ENCODE data around the gene ATG7. TPM values are rescaled to one million over a fixed set of nuclear protein-coding genes. Genes with fewer than 3 reads are reported as not detected.

The ATG7 gene, protein sequence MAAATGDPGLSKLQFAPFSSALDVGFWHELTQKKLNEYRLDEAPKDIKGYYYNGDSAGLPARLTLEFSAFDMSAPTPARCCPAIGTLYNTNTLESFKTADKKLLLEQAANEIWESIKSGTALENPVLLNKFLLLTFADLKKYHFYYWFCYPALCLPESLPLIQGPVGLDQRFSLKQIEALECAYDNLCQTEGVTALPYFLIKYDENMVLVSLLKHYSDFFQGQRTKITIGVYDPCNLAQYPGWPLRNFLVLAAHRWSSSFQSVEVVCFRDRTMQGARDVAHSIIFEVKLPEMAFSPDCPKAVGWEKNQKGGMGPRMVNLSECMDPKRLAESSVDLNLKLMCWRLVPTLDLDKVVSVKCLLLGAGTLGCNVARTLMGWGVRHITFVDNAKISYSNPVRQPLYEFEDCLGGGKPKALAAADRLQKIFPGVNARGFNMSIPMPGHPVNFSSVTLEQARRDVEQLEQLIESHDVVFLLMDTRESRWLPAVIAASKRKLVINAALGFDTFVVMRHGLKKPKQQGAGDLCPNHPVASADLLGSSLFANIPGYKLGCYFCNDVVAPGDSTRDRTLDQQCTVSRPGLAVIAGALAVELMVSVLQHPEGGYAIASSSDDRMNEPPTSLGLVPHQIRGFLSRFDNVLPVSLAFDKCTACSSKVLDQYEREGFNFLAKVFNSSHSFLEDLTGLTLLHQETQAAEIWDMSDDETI
- 30.0 and 30.7 TPM in 2 replicates for total RNA-seq (2014; rRNA removed; shearing (Covaris generic))
- polyA plus RNA-seq (2015; cell fraction: cytosol; rRNA removed), result 40.8 and 44.6 TPM in 2 replicates
- 40.2 and 55.7 TPM in 2 replicates for polyA plus RNA-seq (2015; cell fraction: nucleus; rRNA removed)

DNA sequence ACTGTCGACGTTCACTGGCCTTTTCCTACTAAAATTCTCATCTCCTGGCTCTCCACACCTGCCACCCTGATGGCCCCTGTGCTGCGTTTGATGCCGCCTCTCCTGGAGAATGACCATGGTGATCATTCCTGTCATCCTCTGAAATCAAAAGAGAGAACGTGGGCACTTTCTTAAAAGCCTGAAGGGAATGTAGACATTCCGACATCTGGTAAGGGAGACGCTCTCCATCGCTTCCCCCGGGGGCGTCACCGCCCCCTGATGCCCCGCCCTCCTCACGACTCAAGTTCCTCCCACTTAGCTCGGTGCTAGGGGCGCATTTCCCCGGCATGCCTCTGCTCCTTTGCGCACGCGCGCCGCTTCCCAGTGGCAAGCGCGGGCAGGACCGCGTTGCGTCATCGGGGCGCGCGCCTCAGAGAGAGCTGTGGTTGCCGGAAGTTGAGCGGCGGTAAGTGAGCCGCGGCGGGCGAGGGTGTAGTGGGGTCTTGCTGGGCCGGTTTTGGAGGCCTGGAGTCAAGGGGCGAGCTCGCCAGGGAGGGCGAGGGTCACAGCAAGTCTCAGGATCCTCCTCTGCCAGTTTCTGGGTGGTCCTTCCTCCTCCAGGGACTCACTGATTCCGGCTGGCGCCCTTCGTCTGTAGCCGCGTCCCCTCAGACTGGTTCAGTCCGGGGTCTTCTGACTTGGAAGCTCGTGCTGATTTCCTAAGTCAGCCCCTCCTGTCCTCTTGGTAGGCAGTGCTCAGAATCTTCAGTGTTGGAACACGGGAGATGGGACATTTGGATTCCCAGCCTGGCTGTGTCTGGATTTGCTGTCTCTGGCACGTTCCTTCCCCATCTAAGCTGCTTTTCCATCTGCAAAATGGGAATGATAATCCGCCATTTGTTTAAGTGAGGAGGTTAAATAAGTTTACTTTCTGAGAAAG lies at the start of gene ATG7:
TSS of gene ATG7 (plus strand) at position 412 of the 919 bp plus-strand sequence. CDS start 26,299 bp downstream, outside the sequence.
- peak; percentile 96 for DNase-seq (ENCODE audit: low read depth, low spot score)
- in situ Hi-C loops (cut with HindIII; ENCODE audit: low pct_unique_long_range_greater_than_20kb, low sequenced_read_pairs), result no loop called here

DNA sequence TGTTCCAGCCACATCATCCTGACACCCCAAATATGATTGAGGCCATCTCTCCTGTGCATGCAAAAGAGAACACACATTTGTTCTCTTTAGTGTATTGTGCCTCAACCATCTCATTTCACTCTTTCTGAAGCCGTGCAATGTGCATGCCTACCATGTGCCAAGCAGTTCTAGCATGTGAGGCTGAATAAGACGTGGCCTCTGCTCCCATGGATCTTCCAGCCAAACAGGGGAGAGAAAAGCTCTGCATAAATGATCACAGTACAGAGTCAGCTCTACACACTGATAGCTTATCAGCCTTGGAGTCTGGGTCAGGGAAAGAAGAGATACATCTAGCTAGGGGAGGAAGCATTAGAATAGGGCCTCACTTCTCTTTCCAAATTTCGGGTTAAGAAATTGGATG lies 48.2 kb upstream of the ATG7 start:
- DNase-seq (ENCODE audit: low read depth, low spot score), result no peak
- in situ Hi-C loops (cut with HindIII; ENCODE audit: low pct_unique_long_range_greater_than_20kb, low sequenced_read_pairs), result no loop called here

DNA sequence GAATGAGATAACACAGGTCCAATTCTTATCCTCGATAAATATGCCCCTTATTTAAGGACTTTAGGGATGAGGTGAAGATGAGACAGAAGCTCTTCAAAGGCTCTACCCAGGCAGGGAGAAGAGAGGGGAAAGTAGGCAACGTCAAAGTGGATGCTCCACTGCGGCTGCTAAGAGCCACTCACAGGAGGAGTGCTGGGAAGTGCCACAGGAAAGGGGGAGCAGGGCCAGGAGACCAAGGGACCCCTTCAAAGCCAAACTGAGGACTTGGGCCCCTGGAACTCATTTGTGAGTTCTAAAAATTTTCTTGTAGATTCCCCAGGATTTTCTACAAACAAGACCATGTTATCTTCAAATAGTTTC lies 47.3 kb upstream of the ATG7 start:
- in situ Hi-C loops (cut with HindIII; ENCODE audit: low pct_unique_long_range_greater_than_20kb, low sequenced_read_pairs), result no loop called here
- DNase-seq (ENCODE audit: low read depth, low spot score), result no peak

DNA sequence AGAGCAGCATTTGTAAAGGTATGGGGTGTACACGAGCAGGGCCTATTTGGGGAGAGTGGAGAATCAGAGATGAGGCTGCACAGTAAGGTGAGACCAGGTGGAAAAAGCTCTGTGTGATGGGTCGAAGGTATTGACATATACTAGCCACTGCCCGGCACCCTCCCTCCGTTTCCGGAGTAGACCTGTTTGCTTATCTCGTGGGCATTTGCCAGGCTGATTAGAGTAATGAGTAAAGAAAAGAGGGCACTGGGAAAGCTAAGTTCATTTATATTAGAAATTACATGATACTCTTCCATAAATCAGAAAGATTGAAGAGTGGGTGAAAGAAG lies 46.2 kb upstream of the ATG7 start:
- in situ Hi-C loops (cut with HindIII; ENCODE audit: low pct_unique_long_range_greater_than_20kb, low sequenced_read_pairs), result no loop called here
- DNase-seq (ENCODE audit: low read depth, low spot score), result no peak

DNA sequence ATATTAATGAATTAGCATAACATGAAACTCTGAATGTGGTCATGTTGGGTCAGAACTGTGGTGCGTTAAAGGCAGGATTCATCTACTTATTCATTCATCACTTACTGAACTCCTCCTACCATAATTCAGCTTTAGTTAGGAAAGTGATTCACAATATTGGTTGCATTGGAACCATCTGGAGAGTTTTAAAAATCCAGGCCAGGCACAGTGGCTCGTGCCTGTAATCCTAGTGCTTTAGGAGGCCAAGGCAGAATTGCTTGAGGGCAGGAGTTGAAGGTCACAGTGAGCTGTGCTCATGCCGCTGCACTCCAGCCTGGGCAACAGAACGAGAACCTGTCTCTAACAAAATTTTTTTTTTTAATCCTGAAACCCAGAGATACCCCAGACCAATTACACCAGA lies 44.2 kb upstream of the ATG7 start:
- DNase-seq (ENCODE audit: low read depth, low spot score), result no peak
- in situ Hi-C loops (cut with HindIII; ENCODE audit: low pct_unique_long_range_greater_than_20kb, low sequenced_read_pairs), result no loop called here

DNA sequence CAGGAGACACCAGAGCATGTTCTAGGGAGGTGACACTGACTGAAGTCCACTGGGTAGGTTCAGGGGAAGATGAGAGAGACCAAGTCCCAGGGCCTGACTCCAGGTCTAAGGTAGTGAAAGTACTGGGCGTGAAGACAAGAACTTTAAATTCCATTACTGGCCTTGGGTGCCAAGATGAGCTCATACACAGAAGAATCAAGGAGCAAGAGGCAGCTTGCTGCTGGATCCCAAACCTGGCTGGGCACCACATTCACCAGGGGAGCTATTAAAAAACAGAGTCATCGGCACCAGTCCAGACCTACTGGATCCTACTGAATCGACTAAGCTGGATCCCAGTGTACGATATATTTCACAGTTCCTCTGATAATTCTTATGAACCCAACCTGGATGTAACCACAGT lies 42.1 kb upstream of the ATG7 start:
- no peak for DNase-seq (ENCODE audit: low read depth, low spot score)
- in situ Hi-C loops (cut with HindIII; ENCODE audit: low pct_unique_long_range_greater_than_20kb, low sequenced_read_pairs), result no loop called here

DNA sequence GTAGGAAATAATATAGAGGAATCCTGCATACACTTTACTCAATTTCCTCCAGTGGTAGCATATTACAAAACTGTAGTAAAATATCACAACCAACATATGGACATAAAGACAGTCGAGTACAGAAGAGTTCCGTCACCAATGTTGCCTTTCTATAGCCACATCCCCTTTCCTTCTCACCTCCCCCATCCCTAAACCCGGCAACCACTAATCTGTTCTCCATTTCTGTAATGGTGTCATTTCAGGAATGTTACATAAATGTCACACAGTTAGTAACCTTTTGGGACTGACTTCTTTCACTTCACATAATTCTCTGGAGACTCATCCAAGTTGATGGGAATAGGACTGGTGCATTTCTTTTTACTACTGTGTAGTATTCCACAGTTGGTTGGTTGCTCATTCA lies 41.4 kb upstream of the ATG7 start:
- in situ Hi-C loops (cut with HindIII; ENCODE audit: low pct_unique_long_range_greater_than_20kb, low sequenced_read_pairs), result no loop called here
- DNase-seq (ENCODE audit: low read depth, low spot score), result no peak

DNA sequence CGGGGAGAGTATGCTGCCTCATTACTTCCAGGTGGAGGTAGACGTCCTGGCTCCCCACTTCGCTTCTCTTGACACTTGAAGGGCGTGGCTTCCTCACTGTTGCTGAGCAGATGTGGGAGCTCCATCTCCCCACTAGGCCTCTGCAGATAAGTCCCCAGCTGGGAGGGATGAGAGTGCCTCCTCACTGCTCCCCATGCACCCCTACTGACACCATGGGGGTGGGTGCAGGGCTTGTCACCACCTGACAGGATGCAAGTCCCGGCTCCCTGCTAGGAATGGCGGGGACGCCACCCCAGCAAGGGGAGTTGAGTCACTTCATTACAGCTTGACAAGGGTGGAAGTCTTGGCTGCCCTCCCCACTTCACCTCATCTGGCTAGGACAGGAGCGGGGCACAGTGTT lies 36.8 kb upstream of the ATG7 start:
- DNase-seq (ENCODE audit: low read depth, low spot score), result no peak
- in situ Hi-C loops (cut with HindIII; ENCODE audit: low pct_unique_long_range_greater_than_20kb, low sequenced_read_pairs), result no loop called here

DNA sequence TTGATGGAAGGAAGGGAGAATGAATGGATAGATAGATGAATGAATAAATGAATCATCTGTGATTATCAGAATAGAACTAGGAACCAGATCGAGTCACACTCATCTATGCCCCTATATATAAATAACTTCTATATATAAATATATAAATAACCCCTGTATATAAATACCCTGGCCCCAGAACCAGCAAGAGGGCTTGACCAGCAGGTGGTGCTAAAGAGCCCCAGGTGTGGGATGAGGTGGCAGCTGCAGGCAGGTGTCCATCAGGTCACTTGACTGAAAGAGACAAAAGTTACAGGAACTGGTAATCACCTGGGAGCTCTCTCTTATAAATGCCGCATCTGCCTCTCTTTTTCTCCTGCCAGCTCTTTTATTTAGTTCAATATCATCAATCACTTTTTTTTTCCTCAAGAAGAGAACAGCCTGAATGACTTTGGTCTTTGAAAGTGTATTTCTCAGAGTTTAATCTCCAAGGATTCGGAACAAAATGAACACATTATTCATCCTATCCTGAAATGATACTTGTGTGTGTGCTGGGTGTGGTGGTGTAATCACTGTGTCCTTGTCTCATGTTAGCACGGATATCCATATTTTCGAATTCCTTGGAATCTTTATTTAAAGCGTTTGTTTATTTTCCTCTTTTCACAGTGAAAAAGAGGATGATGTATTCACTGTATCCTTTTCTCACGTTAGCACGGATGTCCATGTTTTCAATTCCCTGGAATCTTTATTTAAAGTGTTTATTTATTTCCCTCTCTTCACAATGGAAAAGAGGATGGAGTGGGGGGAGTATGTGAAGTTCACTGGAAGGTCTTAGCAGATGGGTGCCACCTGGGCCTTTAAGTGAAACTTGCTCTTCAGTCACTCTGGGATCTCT lies 35.4 kb upstream of the ATG7 start:
- DNase-seq (ENCODE audit: low read depth, low spot score), result peak; percentile 58
- in situ Hi-C loops (cut with HindIII; ENCODE audit: low pct_unique_long_range_greater_than_20kb, low sequenced_read_pairs), result no loop called here

DNA sequence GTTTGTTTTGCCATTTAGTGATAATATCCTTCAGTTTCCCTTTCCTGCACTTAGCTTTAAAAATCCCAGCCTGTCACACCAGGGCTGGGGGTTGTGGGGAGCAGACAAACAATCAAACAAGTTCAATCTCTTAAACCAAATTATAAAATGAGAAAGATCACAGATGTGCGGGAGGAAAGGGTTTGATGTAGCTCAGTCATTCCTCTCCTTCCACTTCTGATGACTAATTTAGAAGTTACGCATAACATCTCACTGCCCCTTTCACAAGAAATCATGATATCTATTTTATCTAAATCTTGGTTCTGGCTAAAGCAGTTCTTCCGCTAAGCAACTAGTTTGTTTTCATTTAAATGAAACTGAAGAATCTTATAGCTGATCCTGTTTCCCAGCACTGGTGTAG lies 34.1 kb upstream of the ATG7 start:
- DNase-seq (ENCODE audit: low read depth, low spot score), result no peak
- in situ Hi-C loops (cut with HindIII; ENCODE audit: low pct_unique_long_range_greater_than_20kb, low sequenced_read_pairs), result no loop called here

DNA sequence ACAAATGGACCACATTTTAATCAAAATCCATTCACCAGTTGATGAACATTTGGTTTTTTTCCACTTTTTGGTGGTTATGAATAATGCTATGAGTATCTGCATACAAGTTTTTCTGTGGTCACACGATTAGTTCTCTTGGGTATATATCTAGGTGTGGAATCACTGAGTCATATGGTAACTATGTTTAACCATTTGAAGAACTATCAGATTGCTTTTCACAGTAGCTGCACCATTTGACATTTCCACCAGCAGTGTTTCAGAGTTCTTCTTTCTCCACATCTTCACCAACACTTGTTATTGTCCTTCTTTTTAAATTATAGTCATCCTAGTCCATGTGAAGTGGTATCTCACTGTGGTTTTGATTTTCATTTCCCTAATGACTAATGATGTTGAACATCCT lies 33.3 kb upstream of the ATG7 start:
- no peak for DNase-seq (ENCODE audit: low read depth, low spot score)
- in situ Hi-C loops (cut with HindIII; ENCODE audit: low pct_unique_long_range_greater_than_20kb, low sequenced_read_pairs), result no loop called here

DNA sequence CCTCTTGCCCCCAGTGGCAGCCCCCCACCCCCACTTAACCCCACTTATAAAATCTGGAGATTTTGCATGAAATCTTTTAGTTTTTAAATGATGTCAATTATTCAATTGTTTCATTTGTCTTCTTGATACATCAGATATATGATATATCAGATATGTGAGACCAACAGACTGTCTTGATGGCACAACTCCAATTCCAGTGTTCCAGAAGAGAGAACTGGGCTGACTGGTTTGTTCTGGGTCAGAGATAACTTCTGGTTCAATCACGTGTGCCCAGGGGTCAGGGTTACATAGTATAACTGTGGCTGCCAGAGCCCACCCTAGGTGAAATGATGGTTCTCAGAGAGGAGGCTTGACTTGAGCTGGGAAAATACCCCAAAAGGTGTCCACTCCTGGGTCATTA lies 32.4 kb upstream of the ATG7 start:
- DNase-seq (ENCODE audit: low read depth, low spot score), result no peak
- in situ Hi-C loops (cut with HindIII; ENCODE audit: low pct_unique_long_range_greater_than_20kb, low sequenced_read_pairs), result no loop called here

DNA sequence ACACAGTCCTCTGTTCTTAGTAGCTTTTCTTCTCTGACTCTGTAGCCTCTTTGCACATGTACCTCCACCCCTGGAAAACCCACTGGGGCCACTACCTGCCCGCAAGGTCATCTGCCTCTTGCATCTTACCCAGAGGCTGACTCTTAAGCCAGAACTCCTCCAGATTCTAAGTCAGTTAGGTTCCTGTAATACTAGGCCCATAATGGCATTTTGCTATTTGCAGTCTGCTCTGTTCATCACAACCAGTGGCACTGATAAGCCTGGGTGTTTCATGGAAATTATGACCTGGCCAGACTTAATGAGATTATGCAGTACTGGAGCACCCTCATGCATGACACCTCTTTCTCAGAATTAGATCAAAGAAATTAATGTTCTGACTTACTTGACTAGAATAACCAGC lies 31.7 kb upstream of the ATG7 start:
- DNase-seq (ENCODE audit: low read depth, low spot score), result no peak
- in situ Hi-C loops (cut with HindIII; ENCODE audit: low pct_unique_long_range_greater_than_20kb, low sequenced_read_pairs), result no loop called here

DNA sequence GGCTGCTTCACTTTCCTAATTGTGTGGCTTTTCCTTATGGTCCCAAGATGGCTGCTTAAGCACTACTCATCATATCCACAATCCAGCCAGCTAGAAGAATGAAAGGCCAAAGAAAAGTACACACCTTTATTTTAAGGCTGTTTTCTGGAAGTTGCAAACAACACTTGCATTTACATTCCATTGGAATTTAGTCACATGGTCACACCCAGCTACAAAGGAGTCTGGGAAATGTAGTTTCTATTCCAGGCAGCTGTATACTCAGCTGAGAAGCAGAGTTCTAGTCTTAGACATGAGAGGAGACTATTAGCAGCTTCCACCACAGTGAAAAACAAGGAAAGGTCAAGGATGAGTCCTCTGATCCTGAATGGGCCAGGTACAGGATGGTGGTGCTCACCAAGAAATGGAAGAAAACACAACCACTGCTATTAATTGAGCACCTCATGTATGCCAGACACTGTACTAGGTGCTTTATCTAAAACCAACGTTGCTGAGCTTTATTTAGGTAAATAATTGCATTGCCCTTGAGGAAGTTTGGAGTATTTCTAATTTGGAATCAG lies 28.0 kb upstream of the ATG7 start:
- in situ Hi-C loops (cut with HindIII; ENCODE audit: low pct_unique_long_range_greater_than_20kb, low sequenced_read_pairs), result no loop called here
- peak; percentile 30 for DNase-seq (ENCODE audit: low read depth, low spot score)

DNA sequence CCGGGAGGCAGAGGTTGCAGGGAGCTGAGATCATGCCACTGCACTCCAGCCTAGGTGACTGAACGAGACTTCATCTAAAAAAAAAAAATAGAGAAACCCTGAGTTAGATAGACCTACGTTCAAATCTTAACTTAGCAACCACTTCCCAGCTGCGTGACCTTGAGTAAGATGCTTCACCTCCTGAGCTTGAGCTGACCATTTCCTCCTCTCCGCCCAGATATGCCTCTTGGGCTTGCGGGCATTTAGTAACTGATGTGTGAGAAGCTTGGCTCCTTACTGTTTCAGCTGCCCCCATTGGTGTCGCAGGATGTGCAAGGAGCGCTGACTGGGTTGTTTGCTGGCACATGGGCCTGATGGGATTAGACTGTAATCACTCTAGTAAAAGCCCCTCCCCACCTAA lies 26.9 kb upstream of the ATG7 start:
- no peak for DNase-seq (ENCODE audit: low read depth, low spot score)
- in situ Hi-C loops (cut with HindIII; ENCODE audit: low pct_unique_long_range_greater_than_20kb, low sequenced_read_pairs), result no loop called here

DNA sequence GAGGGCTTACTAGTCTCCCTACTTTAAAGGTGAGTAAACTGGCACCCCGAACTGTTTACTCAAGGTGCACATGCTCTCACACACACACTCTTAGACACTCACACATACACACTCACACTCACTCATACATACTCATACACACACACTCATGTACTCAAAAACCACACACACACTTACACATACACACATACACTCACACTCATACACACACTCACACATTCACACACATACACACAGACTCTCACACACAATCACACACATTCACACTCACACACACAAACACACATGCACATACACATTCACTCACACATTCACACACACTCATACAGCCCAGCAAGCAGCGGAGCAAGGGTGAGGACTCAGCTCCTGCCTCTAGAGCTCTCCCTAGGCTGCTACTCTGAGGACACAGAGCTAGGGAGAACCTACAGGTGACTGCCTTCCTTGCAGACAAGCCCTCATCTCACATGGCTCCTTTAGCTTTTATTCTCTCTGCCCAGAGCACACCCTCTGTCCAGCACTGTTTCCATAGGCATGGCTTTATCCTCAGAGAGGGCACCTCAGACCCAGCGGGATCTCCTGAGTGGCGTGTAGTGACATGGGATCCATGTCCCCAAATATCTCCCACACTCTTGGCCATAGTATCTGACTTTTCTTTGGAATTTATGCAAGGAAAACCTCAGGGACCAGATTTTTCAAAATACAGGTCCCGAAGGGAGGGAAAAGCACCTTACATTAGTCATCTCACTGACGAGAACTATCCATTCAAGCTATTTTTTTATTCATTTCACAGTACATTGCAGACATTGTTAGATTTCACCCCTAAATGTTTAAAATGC lies 26.2 kb upstream of the ATG7 start:
- no peak for DNase-seq (ENCODE audit: low read depth, low spot score)
- in situ Hi-C loops (cut with HindIII; ENCODE audit: low pct_unique_long_range_greater_than_20kb, low sequenced_read_pairs), result no loop called here
